Kidney (tissue), 14 donors: Measurements from ENCODE around the gene TCF4. TPM values are rescaled to one million over a fixed set of nuclear protein-coding genes. Genes with fewer than 3 reads are reported as not detected.

Experiments
- DNase-seq, 5 donors: peaks; one replicate each; pipeline ENCODE4 v3.0.0-alpha.2; 2013 to 2020
- FAIRE-seq: peaks from 2 replicates; lab custom pipeline; 2012; peaks lifted over from hg19 to GRCh38; lab: Jason Lieb, UNC
- H3K27ac ChIP-seq, 2 donors: one replicate each; pipeline ENCODE4 v1.7.0; 2013; ENCODE audit warnings: low read depth in 2 of 2, low read length in 2 of 2, inconsistent platforms in 1 of 2
- H3K27me3 ChIP-seq: one replicate; pipeline ENCODE4 v1.7.1; 2013; ENCODE audit warnings: low read length, inconsistent platforms; ENCODE audit not compliant: control insufficient read depth, insufficient read depth
- H3K36me3 ChIP-seq, 3 donors: one replicate each; pipeline versions ENCODE4 v1.7.0 to v1.7.1; 2013; ENCODE audit warnings: low read length in 3 of 3, control low read depth in 1 of 3, inconsistent platforms in 1 of 3; ENCODE audit not compliant: insufficient read depth in 3 of 3, control insufficient read depth in 2 of 3
- H3K4me1 ChIP-seq, 3 donors: one replicate each; pipeline versions ENCODE4 v1.7.0 to v1.7.1; 2013; ENCODE audit warnings: low read length in 3 of 3, inconsistent platforms in 1 of 3, low read depth in 1 of 3; ENCODE audit not compliant: control insufficient read depth in 2 of 3, insufficient read depth in 2 of 3
- H3K4me3 ChIP-seq, 3 donors: one replicate each; pipeline versions ENCODE4 v1.7.0 to v1.8.1; 2013; ENCODE audit warnings: low read length in 3 of 3, control low read depth in 1 of 3, inconsistent platforms in 1 of 3
- H3K9ac ChIP-seq, 3 donors: one replicate each; pipeline versions ENCODE4 v1.7.0 to v1.7.1; 2013; ENCODE audit warnings: low read length in 3 of 3, control low read depth in 1 of 3, inconsistent platforms in 1 of 3
- H3K9me3 ChIP-seq, 3 donors: one replicate each; pipeline versions ENCODE4 v1.7.0 to v1.7.1; 2013; ENCODE audit warnings: low read length in 3 of 3, control low read depth in 1 of 3, inconsistent platforms in 1 of 3; ENCODE audit not compliant: control insufficient read depth in 2 of 3, insufficient read depth in 1 of 3
- intact Hi-C: fragments of 100-400 bp; cut with DNase I; formaldehyde crosslinking; loops from one replicate; pipeline ENCODE4 v1.11.1; 2022
- polyA plus RNA-seq: library from polyadenylated mRNA; stranded (reverse); fragments of 350-450 nt; fragmentation: Illumina TruSeq; extraction: RNeasy Lipid Tissue Mini Kit (QIAGEN cat#74804); gene quantifications from one replicate; pipeline ENCODE4 v1.2.3, GENCODE V29; 2014; ENCODE audit warnings: low read depth, low replicate concordance; ENCODE audit not compliant: insufficient read depth
- total RNA-seq: library from RNA; stranded (reverse); fragmentation: NEBNext Ultra II Directional; extraction: Animal tissue kit (Norgen Biotek cat#: 25700); gene quantifications from one replicate; pipeline ENCODE4 v1.2.1, GENCODE V29; 2021
- TF ChIP-seq, protein P1 (sequence below): IDR thresholded peaks from 3 replicates; pipeline ENCODE4 v1.5.1; 2012; ENCODE audit warnings: mild to moderate bottlenecking, moderate library complexity, borderline replicate concordance; ENCODE audit not compliant: insufficient read depth; ENCODE audit errors: extremely low read depth
- donor health status: control.
- donor health status: control.
- donor health status: control.
- donor health status: control.
- donor health status: control.
- donor health status: DM: yes; HTN: yes; CAD: no.
- donor health status: Normal renal cell carcinoma (clear cell type).

TCF4 gene
- total and polyA plus RNA-seq, 2 donors from 2014 or later, result 4.4 to 60.3 TPM

GRCh38 chr18:55552526-55553189 is 35.3 kb downstream of the TCF4 start:
- Histone ChIP-seq H3K27me3 (no peaks in the 10 kb centered on the region), H3K4me3 (no peak overlapping the region), H3K9ac (no peak overlapping the region), H3K36me3 (no peaks in the 10 kb centered on the region), H3K4me1 (no peaks in the 10 kb centered on the region), H3K27ac (no peak overlapping the region), H3K9me3 (no peaks in the 10 kb centered on the region)
- peak in 1 of 5 donors; percentile 16 for DNase-seq
- TF ChIP-seq, protein P1, sequence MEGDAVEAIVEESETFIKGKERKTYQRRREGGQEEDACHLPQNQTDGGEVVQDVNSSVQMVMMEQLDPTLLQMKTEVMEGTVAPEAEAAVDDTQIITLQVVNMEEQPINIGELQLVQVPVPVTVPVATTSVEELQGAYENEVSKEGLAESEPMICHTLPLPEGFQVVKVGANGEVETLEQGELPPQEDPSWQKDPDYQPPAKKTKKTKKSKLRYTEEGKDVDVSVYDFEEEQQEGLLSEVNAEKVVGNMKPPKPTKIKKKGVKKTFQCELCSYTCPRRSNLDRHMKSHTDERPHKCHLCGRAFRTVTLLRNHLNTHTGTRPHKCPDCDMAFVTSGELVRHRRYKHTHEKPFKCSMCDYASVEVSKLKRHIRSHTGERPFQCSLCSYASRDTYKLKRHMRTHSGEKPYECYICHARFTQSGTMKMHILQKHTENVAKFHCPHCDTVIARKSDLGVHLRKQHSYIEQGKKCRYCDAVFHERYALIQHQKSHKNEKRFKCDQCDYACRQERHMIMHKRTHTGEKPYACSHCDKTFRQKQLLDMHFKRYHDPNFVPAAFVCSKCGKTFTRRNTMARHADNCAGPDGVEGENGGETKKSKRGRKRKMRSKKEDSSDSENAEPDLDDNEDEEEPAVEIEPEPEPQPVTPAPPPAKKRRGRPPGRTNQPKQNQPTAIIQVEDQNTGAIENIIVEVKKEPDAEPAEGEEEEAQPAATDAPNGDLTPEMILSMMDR, result no peak
- intact Hi-C loops, result no loop called here
- no peak for FAIRE-seq

GRCh38 chr18:55551227-55551626 is 36.8 kb downstream of the TCF4 start:
- intact Hi-C loops, result no loop called here
- Histone ChIP-seq H3K4me1 (no peaks in the 10 kb centered on the region), H3K9ac (no peak overlapping the region), H3K36me3 (no peaks in the 10 kb centered on the region), H3K27ac (no peak overlapping the region), H3K9me3 (no peaks in the 10 kb centered on the region), H3K4me3 (no peak overlapping the region), H3K27me3 (no peaks in the 10 kb centered on the region)
- no peak for FAIRE-seq
- no peak for DNase-seq
- TF ChIP-seq, protein P1, result no peak

GRCh38 chr18:55550471-55550870 is 37.5 kb downstream of the TCF4 start:
- intact Hi-C loops, result no loop called here
- TF ChIP-seq, protein P1, result no peak
- no peaks in the 10 kb centered on the region for H3K9me3 ChIP-seq
- no peak for DNase-seq
- H3K36me3 ChIP-seq, result no peaks in the 10 kb centered on the region
- no peak overlapping the region for H3K27ac ChIP-seq
- H3K27me3 ChIP-seq, result no peaks in the 10 kb centered on the region
- FAIRE-seq, result no peak
- no peaks in the 10 kb centered on the region for H3K4me1 ChIP-seq
- no peak overlapping the region for H3K4me3 ChIP-seq
- H3K9ac ChIP-seq, result no peak overlapping the region
